Epithelial cell of esophagus (primary cell): ENCODE data around the gene SPIRE1.
"Not testable (repeated sequence)": the region's sequence is repeated elsewhere in the genome, so short reads cannot be mapped to it uniquely, and the experiment has no call there.

ENCODE experiments used
- DNase-seq: peaks from one replicate; pipeline ENCODE4 v3.0.0; 2010; ENCODE audit warnings: low read depth
- H3K4me3 ChIP-seq: 2 replicates; pipeline ENCODE4 v1.5.1; 2011; ENCODE audit warnings: mild to moderate bottlenecking, low read length, control low read depth
- TF ChIP-seq, protein P1 (sequence below): IDR thresholded peaks from 2 replicates; pipeline ENCODE4 v1.5.1; 2011; ENCODE audit warnings: low read depth, mild to moderate bottlenecking, low read length, control low read depth, inconsistent platforms; ENCODE audit not compliant: insufficient read depth; ENCODE audit errors: missing control alignments

Gene SPIRE1

DNA sequence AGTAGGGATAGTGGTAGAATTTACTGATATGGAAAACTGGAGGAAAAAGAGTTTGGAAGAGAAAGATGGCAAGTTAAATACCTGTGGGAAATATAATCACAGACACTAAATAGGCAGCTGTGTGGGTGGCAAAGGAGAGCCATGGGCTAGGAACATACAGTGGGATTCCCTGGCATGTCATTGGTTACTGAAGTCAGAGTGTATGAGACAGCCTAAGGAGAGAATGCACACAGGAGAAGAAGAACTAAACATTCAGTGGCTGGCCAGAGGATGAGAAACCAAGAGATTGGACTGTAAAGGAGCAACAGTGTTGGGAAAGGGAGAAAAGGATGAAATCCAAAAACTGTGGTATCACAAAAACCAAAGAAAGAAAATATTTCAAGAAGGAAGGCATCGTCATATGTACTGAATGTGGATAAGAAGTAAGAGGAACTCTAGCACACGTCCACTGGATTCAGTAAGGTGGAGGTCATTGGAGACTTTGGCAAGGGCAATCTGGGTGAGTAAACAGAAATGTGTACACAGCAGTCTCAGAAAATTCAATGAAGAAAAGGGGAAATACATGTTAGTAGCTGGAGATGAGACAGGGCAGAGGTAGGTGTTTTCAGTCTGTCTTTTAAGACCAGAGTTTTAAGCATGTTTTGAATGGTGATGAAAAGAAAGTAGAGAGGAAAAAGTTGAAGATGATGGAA is 83.3 kb downstream of the SPIRE1 start:
- no peak overlapping the region for H3K4me3 ChIP-seq
- TF ChIP-seq, protein P1, sequence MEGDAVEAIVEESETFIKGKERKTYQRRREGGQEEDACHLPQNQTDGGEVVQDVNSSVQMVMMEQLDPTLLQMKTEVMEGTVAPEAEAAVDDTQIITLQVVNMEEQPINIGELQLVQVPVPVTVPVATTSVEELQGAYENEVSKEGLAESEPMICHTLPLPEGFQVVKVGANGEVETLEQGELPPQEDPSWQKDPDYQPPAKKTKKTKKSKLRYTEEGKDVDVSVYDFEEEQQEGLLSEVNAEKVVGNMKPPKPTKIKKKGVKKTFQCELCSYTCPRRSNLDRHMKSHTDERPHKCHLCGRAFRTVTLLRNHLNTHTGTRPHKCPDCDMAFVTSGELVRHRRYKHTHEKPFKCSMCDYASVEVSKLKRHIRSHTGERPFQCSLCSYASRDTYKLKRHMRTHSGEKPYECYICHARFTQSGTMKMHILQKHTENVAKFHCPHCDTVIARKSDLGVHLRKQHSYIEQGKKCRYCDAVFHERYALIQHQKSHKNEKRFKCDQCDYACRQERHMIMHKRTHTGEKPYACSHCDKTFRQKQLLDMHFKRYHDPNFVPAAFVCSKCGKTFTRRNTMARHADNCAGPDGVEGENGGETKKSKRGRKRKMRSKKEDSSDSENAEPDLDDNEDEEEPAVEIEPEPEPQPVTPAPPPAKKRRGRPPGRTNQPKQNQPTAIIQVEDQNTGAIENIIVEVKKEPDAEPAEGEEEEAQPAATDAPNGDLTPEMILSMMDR: no peak
- DNase-seq: no peak

- H3K4me3 ChIP-seq: no peak overlapping the region
- no peak for DNase-seq
- TF ChIP-seq, protein P1: no peak
Measured at GRCh38 chr18:12571630-12572029, 86.3 kb downstream of the SPIRE1 start.

DNA sequence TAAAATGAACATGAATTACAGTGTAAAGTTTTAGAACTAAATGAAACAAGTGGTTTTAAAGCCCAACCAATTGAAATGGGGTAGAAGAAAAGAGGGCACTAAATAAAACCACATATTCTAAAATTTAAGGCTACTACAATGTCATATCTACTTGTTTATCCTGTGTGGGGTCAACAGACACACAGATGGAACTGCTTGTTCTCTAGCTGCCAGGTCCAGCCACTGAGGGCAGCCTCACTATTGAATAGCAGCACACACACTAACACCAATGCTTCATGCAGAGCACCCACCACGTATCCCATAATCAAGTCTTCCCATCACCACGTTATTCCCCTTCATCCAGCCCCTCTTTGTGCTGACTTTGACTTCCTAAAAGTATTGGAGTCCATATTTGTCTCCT is 88.1 kb downstream of the SPIRE1 start:
- TF ChIP-seq, protein P1: no peak

DNA sequence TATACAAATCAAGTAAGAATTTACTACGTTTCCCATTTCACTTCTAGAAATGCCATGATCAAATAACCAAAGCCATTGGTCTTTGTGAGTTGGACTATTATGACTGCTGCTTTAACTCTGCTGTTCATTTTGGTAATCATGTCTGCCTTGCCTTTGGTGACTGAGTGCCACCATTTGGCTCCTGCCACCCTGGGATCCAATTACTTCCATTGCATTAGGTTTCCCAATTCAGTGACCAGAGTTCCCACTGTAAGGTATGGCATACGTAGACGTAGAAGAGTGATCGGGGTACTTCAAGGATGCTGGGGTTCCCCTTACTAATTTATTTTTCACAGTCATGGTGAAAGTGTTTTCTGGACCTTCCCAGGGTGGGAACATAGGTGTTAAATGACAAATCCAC is 90.1 kb downstream of the SPIRE1 start:
- DNase-seq: no peak
- TF ChIP-seq, protein P1: no peak
- H3K4me3 ChIP-seq: no peak overlapping the region

More for the DNA sequence above, 88.1 kb downstream of the SPIRE1 start:
- DNase-seq: no peak
- H3K4me3 ChIP-seq: no peak overlapping the region

GRCh38 chr18:12564861-12565260 is 93.0 kb downstream of the SPIRE1 start:
- TF ChIP-seq, protein P1: no peak
- no peak overlapping the region for H3K4me3 ChIP-seq

DNA sequence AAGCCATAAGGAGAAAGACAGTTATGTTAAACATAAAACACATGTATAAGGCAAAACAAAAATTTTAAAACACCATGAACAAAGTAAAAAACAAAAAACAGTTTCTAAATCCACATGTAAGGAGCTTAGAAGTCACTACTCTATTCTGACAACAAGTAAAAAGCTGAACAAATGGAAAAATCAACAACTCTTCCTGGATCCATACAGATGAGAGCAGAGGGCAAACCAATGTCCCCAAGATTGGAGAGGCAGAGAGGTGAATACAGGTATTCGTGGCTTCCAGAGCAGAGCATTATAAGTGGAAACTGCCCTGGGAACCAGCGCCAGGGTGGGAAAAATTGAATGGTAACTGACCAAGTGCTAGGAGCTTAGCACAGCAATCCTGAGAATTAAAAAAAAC is 93.5 kb downstream of the SPIRE1 start:
- no peak overlapping the region for H3K4me3 ChIP-seq
- TF ChIP-seq, protein P1: no peak
- no peak for DNase-seq

More at GRCh38 chr18:12564861-12565260, 93.0 kb downstream of the SPIRE1 start:
- no peak for DNase-seq

DNA sequence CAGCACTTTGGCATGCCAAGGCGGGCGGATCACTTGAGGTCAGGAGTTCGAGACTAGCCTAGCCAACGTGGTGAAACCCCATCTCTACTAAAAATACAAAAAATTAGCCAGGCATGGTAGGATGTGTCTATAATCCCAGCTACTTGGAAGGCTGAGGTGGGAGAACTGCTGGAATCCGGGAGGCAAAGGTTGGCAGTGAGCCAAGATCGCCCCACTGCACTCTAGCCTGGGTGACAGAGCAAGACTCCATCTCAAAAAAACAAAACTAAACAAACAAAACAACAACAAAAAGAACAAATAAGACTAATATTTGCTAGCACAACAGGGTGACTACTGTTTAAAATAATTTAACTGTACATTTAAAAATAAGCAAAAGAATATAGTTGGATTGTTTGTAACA is 97.3 kb downstream of the SPIRE1 start:
- not testable (repeated sequence) for DNase-seq, H3K4me3 ChIP-seq

DNA sequence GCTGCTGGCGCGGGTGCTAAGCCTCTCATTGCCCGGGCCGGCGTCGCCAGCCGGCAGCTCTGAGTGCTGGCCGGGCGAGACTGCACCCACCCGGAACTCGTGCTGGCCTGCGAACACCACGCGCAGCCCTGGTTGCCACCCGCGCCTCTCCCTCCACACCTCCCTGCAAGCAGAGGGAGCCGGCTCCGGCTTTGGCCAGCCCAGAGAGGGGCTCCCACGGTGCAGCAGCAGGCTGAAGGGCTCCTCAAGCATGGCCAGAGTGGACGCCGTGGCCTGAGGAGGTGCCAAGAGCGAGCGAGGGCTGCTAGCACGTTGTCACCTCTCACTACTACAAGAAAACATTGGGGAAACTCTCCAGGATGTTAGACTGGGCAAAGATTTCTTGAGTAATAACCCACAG is 98.6 kb downstream of the SPIRE1 start:
- H3K4me3 ChIP-seq: no peak overlapping the region
- DNase-seq: no peak
- TF ChIP-seq, protein P1: no peak
